Measurements from ENCODE around the gene GFAP.

GFAP gene

GRCh38 chr17:44906763-44907728 is 8.3 kb downstream of the GFAP start:
- Histone ChIP-seq H3K4me3 (ENCODE audit: low read length in 2 of 2) (no peak overlapping the region), H3K9me3 (ENCODE audit: control insufficient read depth in 2 of 2, low read length in 2 of 2) (no peaks in the 10 kb centered on the region), H3K9ac (ENCODE audit: low read depth in 1 of 2, low read length in 2 of 2) (no peak overlapping the region), H3K27me3 (ENCODE audit: control insufficient read depth in 2 of 2, insufficient read depth in 2 of 2, low read length in 2 of 2) (peaks cover 4 to 5% of the 10 kb centered on the region in 2 donors), H3K27ac (ENCODE audit: low read depth in 2 of 2, low read length in 2 of 2) (no peak overlapping the region), H3K36me3 (ENCODE audit: control insufficient read depth in 2 of 2, insufficient read depth in 2 of 2, low read length in 2 of 2) (no peaks in the 10 kb centered on the region), H3K4me1 (ENCODE audit: control insufficient read depth in 2 of 2, insufficient read depth in 2 of 2, low read length in 2 of 2) (peaks cover 17 to 22% of the 10 kb centered on the region in 2 donors)

GRCh38 chr17:44906010-44906646 is 9.2 kb downstream of the GFAP start:
- Histone ChIP-seq H3K27ac (ENCODE audit: low read depth in 2 of 2, low read length in 2 of 2) (peak overlapping the region in 1 of 2 donors; percentile 75), H3K4me3 (ENCODE audit: low read length in 2 of 2) (peak overlapping the region in 1 of 2 donors; percentile 3), H3K4me1 (ENCODE audit: control insufficient read depth in 2 of 2, insufficient read depth in 2 of 2, low read length in 2 of 2) (peaks cover 17 to 19% of the 10 kb centered on the region in 2 donors), H3K27me3 (ENCODE audit: control insufficient read depth in 2 of 2, insufficient read depth in 2 of 2, low read length in 2 of 2) (no peaks in the 10 kb centered on the region), H3K36me3 (ENCODE audit: control insufficient read depth in 2 of 2, insufficient read depth in 2 of 2, low read length in 2 of 2) (no peaks in the 10 kb centered on the region), H3K9ac (ENCODE audit: low read depth in 1 of 2, low read length in 2 of 2) (peak overlapping the region in 1 of 2 donors; percentile 33), H3K9me3 (ENCODE audit: control insufficient read depth in 2 of 2, low read length in 2 of 2) (no peaks in the 10 kb centered on the region)

DNA sequence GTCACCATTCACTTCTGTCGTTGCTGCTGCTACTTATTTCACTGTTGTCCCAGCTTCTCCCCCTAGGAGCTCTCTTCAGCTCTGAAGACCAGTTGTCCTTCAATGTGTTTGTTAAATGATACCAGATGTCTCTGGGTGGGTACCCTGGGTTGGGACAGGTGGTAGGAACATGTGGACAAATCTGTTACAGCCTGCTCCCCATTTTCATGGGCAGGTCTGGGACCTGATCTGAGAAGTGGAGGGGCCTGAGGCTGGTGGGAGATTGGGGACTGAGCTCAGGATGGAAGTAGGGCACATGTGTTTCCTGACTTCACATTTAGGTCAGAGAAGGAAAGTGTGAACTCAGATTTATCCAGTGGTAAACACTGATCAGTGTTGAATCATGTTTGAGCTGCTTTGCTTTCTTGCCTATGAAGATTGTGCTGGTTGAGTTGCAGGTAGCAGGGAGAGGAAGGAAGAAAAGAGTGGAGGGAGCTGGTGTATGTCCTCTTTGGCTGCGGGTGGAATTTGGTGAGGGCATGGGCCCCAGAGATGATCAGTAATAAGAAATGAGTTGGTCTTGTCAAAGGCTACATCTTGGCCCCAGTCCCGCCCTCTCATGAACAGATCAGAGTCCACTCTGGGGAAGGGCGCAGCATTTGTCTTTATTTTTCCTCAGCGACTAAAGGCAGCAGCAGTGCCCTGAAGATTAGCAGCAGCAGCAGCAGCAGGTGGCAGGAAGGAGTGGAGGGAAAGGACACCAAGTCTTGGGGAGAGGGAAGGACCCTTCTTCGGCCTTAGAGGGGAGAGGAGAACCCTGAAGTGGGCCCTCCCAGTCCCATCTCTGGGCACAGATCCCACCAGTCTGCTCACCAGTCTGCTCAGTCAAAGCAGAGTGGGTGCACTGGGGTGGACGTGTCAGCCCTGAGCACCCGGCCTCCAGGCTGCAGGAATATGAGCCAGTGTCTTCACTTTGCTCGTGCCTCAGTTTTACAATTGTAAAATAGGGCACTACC is 10.0 kb downstream of the GFAP start:
- peak overlapping the region; percentile 48 to 75 for H3K27ac ChIP-seq (ENCODE audit: low read depth in 2 of 2, low read length in 2 of 2)
- peaks cover 19% of the 10 kb centered on the region in 2 donors for H3K4me1 ChIP-seq (ENCODE audit: control insufficient read depth in 2 of 2, insufficient read depth in 2 of 2, low read length in 2 of 2)
- peak overlapping the region in 1 of 2 donors; percentile 33 for H3K9ac ChIP-seq (ENCODE audit: low read depth in 1 of 2, low read length in 2 of 2)

DNA sequence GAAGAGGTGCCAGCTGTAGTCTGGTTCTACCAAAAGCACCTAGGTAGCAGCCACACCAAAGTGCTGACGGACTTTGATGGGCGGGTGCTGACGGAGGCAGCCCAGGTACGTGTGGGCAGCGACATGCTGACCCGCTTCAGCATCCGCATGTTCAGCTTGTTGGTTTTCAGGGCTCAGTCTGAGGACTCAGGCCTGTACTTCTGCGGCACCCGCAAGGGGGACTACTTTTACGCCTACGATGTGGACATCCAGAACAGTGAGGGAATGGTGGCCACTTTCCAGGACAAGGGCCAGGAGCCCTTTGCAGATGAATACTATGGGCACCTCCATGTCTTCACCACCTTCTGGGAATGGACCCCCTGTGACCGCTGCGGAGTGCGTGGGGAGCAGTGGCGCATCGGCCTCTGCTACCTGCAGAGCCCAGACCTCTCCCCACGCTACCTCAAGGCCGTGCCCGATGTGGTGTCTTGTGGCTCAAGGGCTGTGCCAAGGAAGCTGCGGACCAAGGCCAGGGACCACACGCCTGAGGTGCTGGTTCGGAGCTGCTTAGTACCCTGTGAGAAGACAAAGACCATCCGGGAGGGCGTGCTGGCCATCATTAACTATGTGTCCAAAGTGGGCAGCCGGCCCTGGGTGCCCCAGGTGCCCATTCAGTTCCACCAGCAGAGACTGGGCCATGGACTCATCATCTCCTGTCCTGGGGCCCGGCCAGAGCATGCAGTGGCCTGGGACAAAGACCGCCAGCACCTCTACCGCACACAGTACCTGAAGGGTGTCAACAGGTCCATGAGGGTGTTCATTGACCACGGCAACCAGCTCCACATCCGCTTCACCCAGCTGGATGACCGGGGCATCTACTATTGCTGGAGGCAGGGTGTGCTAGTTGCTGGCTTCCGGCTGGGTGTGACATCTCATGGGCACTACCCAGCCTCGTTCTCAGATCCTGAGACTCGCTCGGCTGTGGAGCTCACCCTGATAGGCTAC is 11.0 kb downstream of the GFAP start:
- H3K27ac ChIP-seq (ENCODE audit: low read depth in 2 of 2, low read length in 2 of 2), result no peak overlapping the region
- H3K36me3 ChIP-seq (ENCODE audit: control insufficient read depth in 2 of 2, insufficient read depth in 2 of 2, low read length in 2 of 2), result no peaks in the 10 kb centered on the region
- H3K9me3 ChIP-seq (ENCODE audit: control insufficient read depth in 2 of 2, low read length in 2 of 2), result no peaks in the 10 kb centered on the region
- no peaks in the 10 kb centered on the region for H3K27me3 ChIP-seq (ENCODE audit: control insufficient read depth in 2 of 2, insufficient read depth in 2 of 2, low read length in 2 of 2)
- H3K4me1 ChIP-seq (ENCODE audit: control insufficient read depth in 2 of 2, insufficient read depth in 2 of 2, low read length in 2 of 2), result peaks cover 25 to 26% of the 10 kb centered on the region in 2 donors
- H3K9ac ChIP-seq (ENCODE audit: low read depth in 1 of 2, low read length in 2 of 2), result no peak overlapping the region
- H3K4me3 ChIP-seq (ENCODE audit: low read length in 2 of 2), result no peak overlapping the region

More for the DNA sequence above, 10.0 kb downstream of the GFAP start:
- no peaks in the 10 kb centered on the region for H3K27me3 ChIP-seq (ENCODE audit: control insufficient read depth in 2 of 2, insufficient read depth in 2 of 2, low read length in 2 of 2)
- H3K9me3 ChIP-seq (ENCODE audit: control insufficient read depth in 2 of 2, low read length in 2 of 2), result no peaks in the 10 kb centered on the region
- peak overlapping the region in 1 of 2 donors; percentile 3 for H3K4me3 ChIP-seq (ENCODE audit: low read length in 2 of 2)
- H3K36me3 ChIP-seq (ENCODE audit: control insufficient read depth in 2 of 2, insufficient read depth in 2 of 2, low read length in 2 of 2), result no peaks in the 10 kb centered on the region

GRCh38 chr17:44903012-44903685 is 12.2 kb downstream of the GFAP start:
- Histone ChIP-seq H3K9me3 (ENCODE audit: control insufficient read depth in 2 of 2, low read length in 2 of 2) (no peaks in the 10 kb centered on the region), H3K4me3 (ENCODE audit: low read length in 2 of 2) (no peak overlapping the region), H3K27ac (ENCODE audit: low read depth in 2 of 2, low read length in 2 of 2) (no peak overlapping the region), H3K36me3 (ENCODE audit: control insufficient read depth in 2 of 2, insufficient read depth in 2 of 2, low read length in 2 of 2) (no peaks in the 10 kb centered on the region), H3K27me3 (ENCODE audit: control insufficient read depth in 2 of 2, insufficient read depth in 2 of 2, low read length in 2 of 2) (no peaks in the 10 kb centered on the region), H3K9ac (ENCODE audit: low read depth in 1 of 2, low read length in 2 of 2) (no peak overlapping the region), H3K4me1 (ENCODE audit: control insufficient read depth in 2 of 2, insufficient read depth in 2 of 2, low read length in 2 of 2) (peaks cover 30 to 33% of the 10 kb centered on the region in 2 donors)

- no peaks in the 10 kb centered on the region for H3K36me3 ChIP-seq (ENCODE audit: control insufficient read depth in 2 of 2, insufficient read depth in 2 of 2, low read length in 2 of 2)
- H3K9ac ChIP-seq (ENCODE audit: low read depth in 1 of 2, low read length in 2 of 2), result peak overlapping the region in 1 of 2 donors; percentile 3
- H3K4me1 ChIP-seq (ENCODE audit: control insufficient read depth in 2 of 2, insufficient read depth in 2 of 2, low read length in 2 of 2), result peaks cover 30 to 37% of the 10 kb centered on the region in 2 donors
- no peaks in the 10 kb centered on the region for H3K9me3 ChIP-seq (ENCODE audit: control insufficient read depth in 2 of 2, low read length in 2 of 2)
- no peak overlapping the region for H3K4me3 ChIP-seq (ENCODE audit: low read length in 2 of 2)
- no peak overlapping the region for H3K27ac ChIP-seq (ENCODE audit: low read depth in 2 of 2, low read length in 2 of 2)
- H3K27me3 ChIP-seq (ENCODE audit: control insufficient read depth in 2 of 2, insufficient read depth in 2 of 2, low read length in 2 of 2), result no peaks in the 10 kb centered on the region
Observed at GRCh38 chr17:44902135-44902760, 13.1 kb downstream of the GFAP start.

DNA sequence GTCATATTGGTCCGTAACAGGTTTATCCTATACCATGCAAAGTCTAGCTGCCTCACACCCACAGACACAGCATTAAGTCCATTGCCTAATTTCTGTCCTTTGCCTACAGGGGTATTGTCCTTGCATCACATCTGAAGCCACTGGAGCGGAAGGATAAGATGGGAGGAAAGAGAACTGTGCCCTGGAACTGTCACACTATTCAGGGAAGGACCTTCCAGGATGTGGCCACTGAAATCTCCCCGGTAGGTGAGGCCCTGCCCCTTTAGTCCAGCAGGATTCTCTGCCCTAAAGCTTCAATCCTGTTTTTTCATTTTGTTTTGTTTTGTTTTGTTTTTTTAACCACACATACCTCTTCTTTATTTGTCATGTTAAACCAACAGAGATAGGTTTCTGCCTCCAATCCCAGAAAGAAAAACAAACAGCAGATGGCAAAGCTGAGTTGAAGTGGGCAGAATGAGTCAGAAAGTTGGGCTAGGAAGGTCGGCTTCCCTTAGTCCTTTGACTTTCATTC is 13.8 kb downstream of the GFAP start:
- no peaks in the 10 kb centered on the region for H3K27me3 ChIP-seq (ENCODE audit: control insufficient read depth in 2 of 2, insufficient read depth in 2 of 2, low read length in 2 of 2)
- no peak overlapping the region for H3K27ac ChIP-seq (ENCODE audit: low read depth in 2 of 2, low read length in 2 of 2)

DNA sequence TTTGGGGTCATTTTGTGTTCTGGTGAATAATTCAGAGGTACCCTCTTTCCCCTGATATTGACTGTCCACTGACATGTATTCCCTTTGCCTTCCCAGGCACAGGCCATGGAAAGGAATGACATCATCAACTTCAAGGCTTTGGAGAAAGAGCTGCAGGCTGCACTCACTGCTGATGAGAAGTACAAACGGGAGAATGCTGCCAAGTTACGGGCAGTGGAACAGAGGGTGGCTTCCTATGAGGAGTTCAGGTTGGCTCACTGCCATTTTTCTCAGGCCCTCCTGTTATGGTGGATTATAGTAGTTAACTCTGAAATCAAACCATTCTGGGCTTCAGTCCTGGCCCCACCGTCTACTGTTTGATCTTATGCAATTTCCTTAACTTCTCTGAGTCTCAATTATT is 14.4 kb downstream of the GFAP start:
- H3K27ac ChIP-seq (ENCODE audit: low read depth in 2 of 2, low read length in 2 of 2), result no peak overlapping the region
- peaks cover 23 to 32% of the 10 kb centered on the region in 2 donors for H3K4me1 ChIP-seq (ENCODE audit: control insufficient read depth in 2 of 2, insufficient read depth in 2 of 2, low read length in 2 of 2)
- no peaks in the 10 kb centered on the region for H3K9me3 ChIP-seq (ENCODE audit: control insufficient read depth in 2 of 2, low read length in 2 of 2)
- H3K4me3 ChIP-seq (ENCODE audit: low read length in 2 of 2), result no peak overlapping the region
- no peaks in the 10 kb centered on the region for H3K27me3 ChIP-seq (ENCODE audit: control insufficient read depth in 2 of 2, insufficient read depth in 2 of 2, low read length in 2 of 2)
- peaks cover 0 to 2% of the 10 kb centered on the region in 2 donors for H3K36me3 ChIP-seq (ENCODE audit: control insufficient read depth in 2 of 2, insufficient read depth in 2 of 2, low read length in 2 of 2)
- no peak overlapping the region for H3K9ac ChIP-seq (ENCODE audit: low read depth in 1 of 2, low read length in 2 of 2)

More for the DNA sequence above, 13.8 kb downstream of the GFAP start:
- Histone ChIP-seq H3K9ac (ENCODE audit: low read depth in 1 of 2, low read length in 2 of 2) (no peak overlapping the region), H3K36me3 (ENCODE audit: control insufficient read depth in 2 of 2, insufficient read depth in 2 of 2, low read length in 2 of 2) (no peaks in the 10 kb centered on the region), H3K4me1 (ENCODE audit: control insufficient read depth in 2 of 2, insufficient read depth in 2 of 2, low read length in 2 of 2) (peaks cover 29 to 37% of the 10 kb centered on the region in 2 donors), H3K4me3 (ENCODE audit: low read length in 2 of 2) (no peak overlapping the region), H3K9me3 (ENCODE audit: control insufficient read depth in 2 of 2, low read length in 2 of 2) (no peaks in the 10 kb centered on the region)

Data from mucosa of rectum (tissue), 2 donors.